ENCODE data around the gene ANLN. TPM values are rescaled to one million over a fixed set of nuclear protein-coding genes. Genes with fewer than 3 reads are reported as not detected.
A peak's percentile ranks its signal among the peaks of the same experiment; 100 is the strongest.

Gene ANLN
- total and polyA plus RNA-seq, 9 of the 15 experiments (the other 6 are each of a cell fraction or from before 2014, with no cell fraction given): 18.1 to 66.2 (median 38.7) TPM

GRCh38 chr7:36464271-36464670, 74.6 kb downstream of the ANLN start:
- Histone ChIP-seq H2AFZ (ENCODE audit: low read depth, low read length) (no peak overlapping the region), H3K27ac (ENCODE audit: extremely low read depth, low read depth, low read length) (no peak overlapping the region), H3K4me1 (replicated peaks in 1 of 2; ENCODE audit: control insufficient read depth in 2 of 2, insufficient read depth in 2 of 2, low read length in 2 of 2) (no peaks in the 10 kb centered on the region), H3K4me3 (no peak overlapping the region), H4K20me1 (replicated peaks; ENCODE audit: control insufficient read depth, insufficient read depth, low read length) (no peaks in the 10 kb centered on the region), H3K27me3 (ENCODE audit: control insufficient read depth in 2 of 2, insufficient read depth in 2 of 2, low read length in 2 of 2) (peaks cover 10 to 24% of the 10 kb centered on the region in 2 experiments; a peak in 4 of 5 replicates), H3K4me2 (ENCODE audit: insufficient read depth, low read length) (no peak overlapping the region), H3K79me2 (ENCODE audit: control insufficient read depth, insufficient read depth, low read length) (no peaks in the 10 kb centered on the region), H3K9me1 (ENCODE audit: control insufficient read depth, insufficient read depth, low read length) (no peaks in the 10 kb centered on the region), H3K36me3 (ENCODE audit: control insufficient read depth, insufficient read depth, low read length) (no peaks in the 10 kb centered on the region), H3K9ac (ENCODE audit: insufficient read depth in 1 of 2, low read depth in 2 of 2, low read length in 2 of 2) (no peak overlapping the region), H3K9me3 (replicated peaks; ENCODE audit: control insufficient read depth, insufficient read depth, low read depth, low read length) (no peaks in the 10 kb centered on the region)
- POLR2A ChIA-PET: interaction anchor here (0.6 kb wide), 1 partner anchor 99 kb away, joined by 3 read pairs; no protein-coding TSS in a partner anchor
- FAIRE-seq (peak; percentile 37), DNase-seq (ENCODE audit: extremely low read depth in 1 of 4, low spot score in 3 of 4) (no peak), ATAC-seq (no peak)
- 1% methylated on average over 3 of the region's 3 CpGs for WGBS (ENCODE audit: insufficient coverage, low coverage, missing lambda C conversion rate)
- CTCF ChIA-PET (ENCODE audit: low intra/inter-chr PET ratio): no interaction called here
- TF ChIP-seq TCFL5 (CRISPR knock-in tag; conservative IDR thresholded peaks at IDR 0.05): no peak
- TF ChIP-seq, protein P1, sequence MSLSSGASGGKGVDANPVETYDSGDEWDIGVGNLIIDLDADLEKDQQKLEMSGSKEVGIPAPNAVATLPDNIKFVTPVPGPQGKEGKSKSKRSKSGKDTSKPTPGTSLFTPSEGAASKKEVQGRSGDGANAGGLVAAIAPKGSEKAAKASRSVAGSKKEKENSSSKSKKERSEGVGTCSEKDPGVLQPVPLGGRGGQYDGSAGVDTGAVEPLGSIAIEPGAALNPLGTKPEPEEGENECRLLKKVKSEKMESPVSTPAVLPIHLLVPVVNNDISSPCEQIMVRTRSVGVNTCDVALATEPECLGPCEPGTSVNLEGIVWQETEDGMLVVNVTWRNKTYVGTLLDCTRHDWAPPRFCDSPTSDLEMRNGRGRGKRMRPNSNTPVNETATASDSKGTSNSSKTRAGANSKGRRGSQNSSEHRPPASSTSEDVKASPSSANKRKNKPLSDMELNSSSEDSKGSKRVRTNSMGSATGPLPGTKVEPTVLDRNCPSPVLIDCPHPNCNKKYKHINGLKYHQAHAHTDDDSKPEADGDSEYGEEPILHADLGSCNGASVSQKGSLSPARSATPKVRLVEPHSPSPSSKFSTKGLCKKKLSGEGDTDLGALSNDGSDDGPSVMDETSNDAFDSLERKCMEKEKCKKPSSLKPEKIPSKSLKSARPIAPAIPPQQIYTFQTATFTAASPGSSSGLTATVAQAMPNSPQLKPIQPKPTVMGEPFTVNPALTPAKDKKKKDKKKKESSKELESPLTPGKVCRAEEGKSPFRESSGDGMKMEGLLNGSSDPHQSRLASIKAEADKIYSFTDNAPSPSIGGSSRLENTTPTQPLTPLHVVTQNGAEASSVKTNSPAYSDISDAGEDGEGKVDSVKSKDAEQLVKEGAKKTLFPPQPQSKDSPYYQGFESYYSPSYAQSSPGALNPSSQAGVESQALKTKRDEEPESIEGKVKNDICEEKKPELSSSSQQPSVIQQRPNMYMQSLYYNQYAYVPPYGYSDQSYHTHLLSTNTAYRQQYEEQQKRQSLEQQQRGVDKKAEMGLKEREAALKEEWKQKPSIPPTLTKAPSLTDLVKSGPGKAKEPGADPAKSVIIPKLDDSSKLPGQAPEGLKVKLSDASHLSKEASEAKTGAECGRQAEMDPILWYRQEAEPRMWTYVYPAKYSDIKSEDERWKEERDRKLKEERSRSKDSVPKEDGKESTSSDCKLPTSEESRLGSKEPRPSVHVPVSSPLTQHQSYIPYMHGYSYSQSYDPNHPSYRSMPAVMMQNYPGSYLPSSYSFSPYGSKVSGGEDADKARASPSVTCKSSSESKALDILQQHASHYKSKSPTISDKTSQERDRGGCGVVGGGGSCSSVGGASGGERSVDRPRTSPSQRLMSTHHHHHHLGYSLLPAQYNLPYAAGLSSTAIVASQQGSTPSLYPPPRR (CRISPR knock-in tag; IDR thresholded peaks at IDR 0.05; ENCODE audit: borderline replicate concordance): no peak
- BruUV-seq (replicated peaks): no TSS peak
- intact Hi-C loops (cut with micrococcal nuclease): no loop called here
- in situ Hi-C loops (cut with MboI): no loop called here
